IPS-18c (cell line): ENCODE measurements around the gene NKAPL.
A peak's percentile ranks its signal among the peaks of the same experiment; 100 is the strongest.

Experiments
- H3K4me3 ChIP-seq: 2 replicates; pipeline ENCODE4 v1.7.0; 2013; ENCODE audit warnings: low read depth, mild to moderate bottlenecking, low read length, moderate library complexity; ENCODE audit not compliant: insufficient read depth
- H3K9me3 ChIP-seq: one replicate; pipeline ENCODE4 v1.6.1; 2013; ENCODE audit warnings: mild to moderate bottlenecking, low read length, moderate library complexity; ENCODE audit not compliant: control insufficient read depth, insufficient read depth

Gene NKAPL

GRCh38 chr6:28258877-28259777 is at the start of gene NKAPL:
TSS of gene NKAPL (plus strand) at chr6:28259297. CDS start at chr6:28259372, 75 bp downstream.
- peak within 1 kb of the TSS; percentile 10; the same call in 1 of the 2 replicates for H3K4me3 ChIP-seq
- no peaks in the 10 kb centered on the region for H3K9me3 ChIP-seq

GRCh38 chr6:28209753-28210535 is 49.2 kb upstream of the NKAPL start:
- H3K4me3 ChIP-seq = no peak overlapping the region
- no peaks in the 10 kb centered on the region for H3K9me3 ChIP-seq

- Histone ChIP-seq H3K9me3 (no peaks in the 10 kb centered on the region), H3K4me3 (peak overlapping the region; percentile 60)
Measured at GRCh38 chr6:28211840-28212509, 47.1 kb upstream of the NKAPL start.

- no peaks in the 10 kb centered on the region for H3K9me3 ChIP-seq
- peak overlapping the region; percentile 60 for H3K4me3 ChIP-seq
Measured at GRCh38 chr6:28212510-28213212, 46.4 kb upstream of the NKAPL start.

GRCh38 chr6:28213213-28213523 is 45.9 kb upstream of the NKAPL start:
- Histone ChIP-seq H3K9me3 (no peaks in the 10 kb centered on the region), H3K4me3 (0 out of 2 replicates have a peak overlapping the region, but pooled peaks have one; percentile 60)

GRCh38 chr6:28215425-28215824 is 43.7 kb upstream of the NKAPL start:
- H3K9me3 ChIP-seq = no peaks in the 10 kb centered on the region
- peak overlapping the region; percentile 9; the same call in 1 of the 2 replicates for H3K4me3 ChIP-seq

- Histone ChIP-seq H3K4me3 (peak overlapping the region; percentile 38; the same call in 1 of the 2 replicates), H3K9me3 (no peaks in the 10 kb centered on the region)
Measured at GRCh38 chr6:28217890-28218289, 41.2 kb upstream of the NKAPL start.

GRCh38 chr6:28218312-28219248 is 40.5 kb upstream of the NKAPL start:
- no peaks in the 10 kb centered on the region for H3K9me3 ChIP-seq
- peak overlapping the region; percentile 38 for H3K4me3 ChIP-seq

GRCh38 chr6:28220257-28221133 is 38.6 kb upstream of the NKAPL start:
- Histone ChIP-seq H3K9me3 (no peaks in the 10 kb centered on the region), H3K4me3 (no peak overlapping the region)

GRCh38 chr6:28224131-28225055 is 34.7 kb upstream of the NKAPL start:
- peak overlapping the region; percentile 95; the same call in 1 of the 2 replicates for H3K4me3 ChIP-seq
- peaks cover 2% of the 10 kb centered on the region for H3K9me3 ChIP-seq

GRCh38 chr6:28225056-28225834 is 33.9 kb upstream of the NKAPL start, which contains the start of gene ZSCAN9:
TSS of gene ZSCAN9 (plus strand) at chr6:28225275. CDS start at chr6:28227085, 1,810 bp downstream.
- peaks cover 2% of the 10 kb centered on the region for H3K9me3 ChIP-seq
- peak within 1 kb of the TSS; percentile 95 for H3K4me3 ChIP-seq

GRCh38 chr6:28226460-28226859 is 32.6 kb upstream of the NKAPL start:
- Histone ChIP-seq H3K9me3 (peaks cover 2% of the 10 kb centered on the region), H3K4me3 (no peak overlapping the region)

GRCh38 chr6:28232785-28233184 is 26.3 kb upstream of the NKAPL start:
- H3K4me3 ChIP-seq = no peak overlapping the region
- peaks cover 4% of the 10 kb centered on the region for H3K9me3 ChIP-seq
